ENCODE data around the gene GP5.

Gene GP5, protein sequence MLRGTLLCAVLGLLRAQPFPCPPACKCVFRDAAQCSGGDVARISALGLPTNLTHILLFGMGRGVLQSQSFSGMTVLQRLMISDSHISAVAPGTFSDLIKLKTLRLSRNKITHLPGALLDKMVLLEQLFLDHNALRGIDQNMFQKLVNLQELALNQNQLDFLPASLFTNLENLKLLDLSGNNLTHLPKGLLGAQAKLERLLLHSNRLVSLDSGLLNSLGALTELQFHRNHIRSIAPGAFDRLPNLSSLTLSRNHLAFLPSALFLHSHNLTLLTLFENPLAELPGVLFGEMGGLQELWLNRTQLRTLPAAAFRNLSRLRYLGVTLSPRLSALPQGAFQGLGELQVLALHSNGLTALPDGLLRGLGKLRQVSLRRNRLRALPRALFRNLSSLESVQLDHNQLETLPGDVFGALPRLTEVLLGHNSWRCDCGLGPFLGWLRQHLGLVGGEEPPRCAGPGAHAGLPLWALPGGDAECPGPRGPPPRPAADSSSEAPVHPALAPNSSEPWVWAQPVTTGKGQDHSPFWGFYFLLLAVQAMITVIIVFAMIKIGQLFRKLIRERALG

DNA sequence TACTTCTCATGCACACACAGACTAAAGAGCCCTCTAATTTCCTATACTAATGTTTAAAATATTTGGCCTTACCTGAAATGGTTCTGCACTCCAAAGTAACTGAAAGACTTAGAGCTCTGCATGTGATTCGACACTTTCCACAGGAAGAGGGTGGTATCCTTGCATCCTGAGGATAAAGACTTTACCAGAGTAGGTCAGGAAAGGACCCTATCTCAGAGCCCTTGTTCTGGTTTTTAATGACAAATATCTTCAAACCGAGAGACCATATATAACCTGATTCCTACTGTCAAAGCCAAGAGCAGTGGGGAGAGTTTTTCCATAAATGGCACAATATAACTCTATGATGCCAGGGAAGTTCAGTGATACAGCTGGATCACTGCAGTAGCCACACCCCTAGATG, at the start of gene GP5:
TSS of gene GP5 (minus strand) at position 101 of the 400 bp plus-strand sequence. CDS start 984 bp downstream, outside the sequence.
- no peak for DNase-seq

DNA sequence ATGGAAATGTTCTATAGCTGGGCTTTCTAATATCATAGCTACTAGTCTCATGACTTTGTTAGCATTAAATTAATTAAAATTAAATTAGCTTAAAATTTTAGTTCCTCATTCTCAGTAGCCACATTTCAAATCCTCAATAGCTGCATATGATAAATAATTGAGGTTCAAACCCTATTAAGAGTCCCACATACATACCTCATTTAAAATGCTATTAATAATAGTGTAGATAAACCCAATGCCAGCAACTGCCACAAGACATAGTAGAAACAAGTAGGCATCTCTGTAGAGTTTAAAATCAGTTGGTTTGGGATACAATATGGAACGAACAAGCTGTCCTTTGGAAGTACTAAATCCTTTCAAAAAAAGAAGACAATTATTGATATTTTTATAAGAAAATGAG, 48.6 kb upstream of the GP5 start:
- DNase-seq: no peak

DNA sequence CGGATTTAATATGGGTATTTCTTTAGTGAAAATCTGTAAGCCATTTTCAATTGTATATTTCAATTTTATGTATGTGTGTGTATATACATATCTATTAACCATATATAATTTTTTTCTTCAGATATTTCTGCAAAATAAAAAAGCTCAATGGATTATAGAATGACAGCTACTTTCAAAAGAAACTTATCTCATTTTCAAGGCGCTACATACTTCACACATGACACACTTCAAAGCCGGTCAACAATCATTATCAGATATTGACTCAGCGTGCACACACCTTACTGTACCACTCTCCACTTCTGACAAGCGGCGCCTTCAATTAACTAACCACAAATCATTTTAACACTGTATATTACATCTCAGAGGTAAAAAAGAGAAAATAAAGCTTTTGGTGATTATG, 48.1 kb upstream of the GP5 start:
- DNase-seq: no peak

DNA sequence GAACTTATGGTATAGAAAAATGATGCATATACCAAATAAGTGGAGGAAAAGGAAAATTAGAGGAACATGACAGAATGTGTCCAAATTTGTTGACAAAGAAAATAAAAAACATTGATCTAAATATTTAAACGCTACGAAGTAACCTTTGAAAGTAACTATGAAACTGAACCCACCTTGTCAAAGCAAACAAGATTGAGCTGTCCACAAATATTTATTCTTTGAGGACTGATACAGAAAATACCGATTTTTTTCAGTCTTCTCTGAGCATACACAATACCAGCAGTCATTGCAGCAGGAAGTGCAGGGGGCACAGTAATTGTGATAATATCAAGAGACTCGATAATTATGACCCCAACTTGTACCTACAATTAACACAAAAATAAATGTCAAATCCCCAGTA, 47.7 kb upstream of the GP5 start:
- DNase-seq: no peak

DNA sequence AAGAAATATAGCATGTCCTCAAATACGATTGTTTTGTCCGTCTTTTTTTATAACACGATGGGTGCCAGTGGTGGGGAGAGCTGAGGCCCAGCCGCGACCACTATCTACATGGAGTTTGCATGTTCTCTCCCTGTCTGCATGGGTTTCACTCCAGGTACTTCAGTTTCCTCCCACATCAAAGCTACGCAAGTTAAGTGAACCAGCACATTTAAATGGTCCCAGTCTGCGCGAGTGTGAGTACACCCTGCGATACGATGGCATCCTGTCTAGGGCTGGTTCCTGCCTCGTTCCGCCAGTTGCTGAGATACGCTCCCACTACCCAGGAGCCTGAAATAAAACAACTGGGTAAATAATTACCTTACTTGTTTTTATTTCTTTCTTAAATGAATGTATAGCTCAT, 47.1 kb upstream of the GP5 start:
- DNase-seq: no peak

DNA sequence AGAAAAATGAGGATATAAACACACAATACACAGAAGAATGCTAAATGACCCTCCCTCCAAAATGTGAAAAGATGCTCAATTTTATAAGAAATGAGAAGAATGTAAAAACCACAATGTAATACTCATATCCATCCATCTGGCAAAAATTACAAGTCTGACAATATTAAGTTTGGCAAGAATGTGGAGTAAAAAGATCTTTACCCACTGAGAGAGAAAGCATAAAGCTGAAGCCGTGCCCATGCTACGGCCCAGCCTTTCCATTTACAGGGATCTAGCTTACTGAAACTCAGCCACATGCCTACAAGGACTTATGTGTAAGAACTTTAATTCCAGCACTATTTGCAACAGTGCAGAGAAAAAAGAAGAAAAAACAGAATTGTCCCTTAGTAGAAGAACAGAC, 44.8 kb upstream of the GP5 start:
- DNase-seq: no peak

DNA sequence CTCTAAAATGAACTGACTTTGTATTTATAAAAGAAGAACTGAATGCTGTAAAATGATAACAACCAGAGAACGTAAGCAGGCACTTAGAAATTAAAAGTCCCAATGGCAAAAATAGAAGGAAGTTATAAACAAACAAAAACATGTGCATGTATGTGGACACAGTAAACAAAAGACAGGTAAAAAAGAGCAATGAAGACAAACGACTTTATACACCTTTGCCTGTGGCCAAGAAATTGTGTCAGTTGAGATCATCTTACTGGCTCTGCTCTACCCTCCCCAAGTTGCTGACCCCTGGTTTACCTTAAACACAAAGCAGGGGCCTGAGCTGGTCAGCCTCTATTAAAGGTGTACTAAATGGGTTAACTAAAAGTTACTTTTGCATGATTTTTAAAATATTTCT, 41.7 kb upstream of the GP5 start:
- no peak for DNase-seq

DNA sequence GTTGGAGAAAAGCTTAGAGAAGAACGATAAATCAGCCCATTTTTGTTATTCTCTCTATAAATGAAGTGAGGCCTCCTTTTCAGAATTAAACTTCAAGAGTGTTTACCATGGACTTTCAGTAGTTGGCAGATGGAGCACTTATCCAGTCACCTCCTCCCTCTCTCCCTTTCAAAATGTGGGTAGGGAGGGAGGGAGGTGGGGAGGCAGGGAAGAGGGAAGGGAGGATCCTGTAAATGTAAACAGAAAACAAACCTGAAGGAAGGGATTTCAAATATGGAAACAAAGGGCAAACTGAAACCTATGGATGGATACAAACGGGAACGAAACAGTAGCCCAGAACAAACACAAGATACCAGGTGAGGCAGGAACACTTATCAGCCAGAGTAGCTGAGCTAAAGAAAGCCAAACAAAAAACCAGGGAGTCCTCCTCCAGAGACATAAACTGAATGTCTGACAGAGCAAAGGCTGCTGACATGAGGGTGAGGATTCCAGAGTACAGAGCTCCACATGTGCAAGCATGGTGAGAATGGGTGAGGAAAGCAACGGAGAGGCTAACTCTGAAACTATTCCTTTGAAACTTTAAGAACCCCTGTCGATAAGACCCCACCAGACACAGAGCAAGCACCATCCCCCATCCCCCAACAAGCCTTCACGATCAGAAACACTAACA, 41.0 kb upstream of the GP5 start:
- peak; percentile 24 to 26 for DNase-seq

DNA sequence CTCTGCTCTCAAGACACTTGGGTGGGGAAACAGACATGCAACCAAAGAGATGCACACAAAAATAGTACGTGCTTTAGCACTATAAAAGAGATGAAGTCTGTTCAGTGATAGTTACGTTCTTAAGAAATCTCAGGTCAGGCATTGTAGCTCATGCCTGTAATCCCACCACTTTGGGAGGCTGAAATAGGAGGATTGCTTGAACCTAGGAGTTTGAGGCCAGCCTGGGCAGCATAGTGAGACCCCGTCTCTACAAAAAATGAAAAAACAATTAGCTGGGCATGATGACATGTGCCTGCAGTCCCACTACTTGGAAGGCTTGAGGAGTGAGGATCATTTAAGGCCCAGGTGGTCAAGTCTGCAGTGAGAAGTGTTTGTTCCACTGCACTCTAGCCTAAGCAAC, 35.4 kb upstream of the GP5 start:
- no peak for DNase-seq

DNA sequence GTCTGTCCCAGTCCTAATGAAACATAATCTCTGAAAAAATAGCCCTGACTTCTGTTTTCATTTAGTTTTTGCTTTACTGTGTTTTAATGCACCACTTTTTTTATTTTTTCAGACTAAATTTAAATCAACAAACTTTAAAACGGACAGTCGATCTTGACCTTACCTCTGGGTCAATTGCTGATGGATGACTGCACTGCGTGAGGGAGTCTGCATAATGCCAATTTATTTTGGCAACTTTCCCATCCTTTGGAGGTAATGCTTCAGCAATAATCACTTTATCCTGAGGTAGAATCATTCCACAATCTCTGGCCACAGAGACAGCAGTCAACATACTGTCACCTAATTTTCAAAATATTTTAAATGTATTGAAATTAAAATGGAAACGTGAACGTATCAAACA, 32.5 kb upstream of the GP5 start:
- DNase-seq: no peak

DNA sequence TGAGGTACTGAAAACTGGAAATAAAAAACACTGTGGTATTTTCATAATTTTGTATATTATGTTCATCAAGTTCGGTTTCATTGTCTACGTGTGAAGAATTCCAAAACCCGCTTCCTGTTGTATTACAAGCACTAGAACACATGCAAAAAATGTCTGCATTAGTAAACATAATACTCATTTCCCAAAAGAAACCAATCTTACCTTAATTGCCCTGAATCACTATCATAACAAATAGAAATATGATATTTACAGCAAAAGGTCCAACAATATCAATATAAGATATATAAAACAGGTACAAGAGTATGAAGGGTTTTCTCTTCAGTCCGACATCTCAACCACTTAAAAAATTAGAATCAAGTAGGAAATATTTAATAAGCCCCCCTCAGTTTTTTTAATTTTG, 26.3 kb upstream of the GP5 start:
- no peak for DNase-seq

DNA sequence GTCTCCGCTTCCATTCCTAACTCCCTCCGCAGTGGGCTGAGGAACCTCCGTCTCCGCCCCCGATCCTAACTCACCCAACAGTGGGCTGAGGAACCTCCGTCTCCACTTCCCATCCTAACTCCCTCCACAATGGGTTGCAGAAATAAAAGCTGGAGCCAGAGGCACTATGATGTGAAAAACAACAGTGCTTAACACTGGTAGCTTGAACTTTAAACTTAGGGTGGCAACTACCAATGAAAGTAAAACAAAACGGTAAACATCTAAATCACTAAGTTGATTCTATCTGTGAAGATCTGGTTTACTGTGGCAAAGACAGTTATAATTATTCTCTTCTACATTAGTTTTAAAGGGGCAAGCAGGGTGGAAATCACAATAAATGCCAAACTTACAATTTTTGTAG, 25.9 kb upstream of the GP5 start:
- DNase-seq: no peak

DNA sequence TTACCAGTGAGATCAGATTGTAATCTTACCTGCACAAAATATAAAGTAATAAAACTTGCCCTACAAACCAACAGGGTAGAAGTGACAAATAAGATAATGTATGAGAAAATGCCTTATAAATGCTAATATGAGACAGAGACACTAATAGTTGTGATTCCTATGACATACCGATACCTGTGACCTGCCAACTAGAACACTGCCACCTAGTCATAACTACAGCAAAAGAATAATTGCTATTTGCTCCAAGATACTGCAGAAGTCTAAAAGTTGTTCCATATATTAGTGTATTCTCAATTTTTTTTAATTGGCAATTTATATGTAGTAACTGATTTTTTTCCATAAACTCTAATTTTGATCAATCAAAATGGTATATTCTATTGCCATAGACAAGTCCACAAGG, 25.3 kb upstream of the GP5 start:
- no peak for DNase-seq

DNA sequence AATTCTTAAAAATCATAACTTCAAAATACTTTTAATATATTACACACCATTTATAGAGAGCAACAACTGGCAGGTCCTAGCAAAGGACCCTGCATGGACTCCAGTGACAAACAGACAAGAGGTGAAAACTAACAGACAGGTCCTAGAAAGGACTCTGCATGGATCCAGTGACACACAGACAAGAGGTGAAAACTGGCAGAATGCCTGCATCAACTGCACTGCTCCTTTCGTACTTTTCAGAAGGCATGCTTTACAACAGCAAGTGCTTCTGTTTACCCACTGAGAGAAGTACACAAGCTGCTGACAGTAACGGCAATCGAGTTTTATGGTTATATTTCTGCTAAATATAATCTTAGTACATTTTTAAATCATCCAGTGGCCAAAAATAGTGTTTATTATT, 24.3 kb upstream of the GP5 start:
- no peak for DNase-seq

DNA sequence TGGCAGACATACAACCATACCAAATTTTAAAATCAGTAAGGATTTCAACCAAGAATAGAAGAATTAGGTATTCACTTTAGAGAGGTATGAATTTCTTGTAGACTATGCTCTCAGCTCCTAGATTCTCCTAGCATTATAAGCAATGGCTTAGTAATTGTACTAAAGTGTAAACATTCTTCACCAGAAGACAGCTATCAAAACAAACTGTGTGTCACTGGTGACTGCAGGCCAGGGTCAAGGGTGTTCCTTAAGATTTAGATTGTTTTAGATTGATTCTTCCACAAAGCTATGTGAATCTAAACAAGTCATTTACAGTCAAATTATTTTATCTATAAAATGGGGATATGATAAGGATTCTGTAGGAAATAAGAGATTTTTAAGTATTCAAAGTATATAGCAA, 23.1 kb upstream of the GP5 start:
- no peak for DNase-seq

DNA sequence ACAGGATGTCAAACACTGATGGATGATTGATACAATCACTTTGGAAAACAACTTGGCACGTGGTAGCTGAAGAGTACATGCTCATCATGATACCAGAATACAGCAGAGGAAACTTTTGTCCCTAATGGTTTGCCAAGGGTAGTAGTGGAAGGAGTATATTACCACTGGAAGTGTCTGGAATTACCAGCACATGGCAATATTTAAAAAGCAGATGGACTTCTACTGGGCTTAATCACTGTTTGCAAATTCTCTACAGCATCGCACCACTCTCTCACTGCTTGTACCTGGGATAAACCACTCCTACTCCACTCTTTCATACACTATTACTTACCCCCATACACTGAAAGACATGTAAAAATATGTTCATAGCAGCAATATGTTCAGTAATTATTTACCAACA, 19.6 kb upstream of the GP5 start:
- no peak for DNase-seq

DNA sequence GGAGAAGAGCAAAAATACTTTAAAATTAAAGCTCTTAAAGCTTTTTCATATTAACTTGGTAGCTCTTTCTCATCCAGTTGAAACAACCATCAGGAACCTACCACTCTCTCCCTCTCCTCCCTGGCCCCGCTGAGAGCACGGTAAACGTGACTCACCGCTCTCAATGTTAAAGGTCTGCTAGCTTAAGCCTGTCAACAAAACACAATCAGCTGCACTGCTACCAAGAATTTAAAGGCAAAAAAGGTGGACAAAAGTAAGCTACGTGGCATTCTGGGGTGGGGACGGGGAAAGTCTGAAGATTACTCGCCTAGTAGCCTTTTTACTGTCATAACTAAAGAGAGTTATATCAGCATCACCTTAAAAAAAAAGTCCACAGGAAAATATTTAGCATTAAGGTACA, 8.4 kb upstream of the GP5 start:
- no peak for DNase-seq

DNA sequence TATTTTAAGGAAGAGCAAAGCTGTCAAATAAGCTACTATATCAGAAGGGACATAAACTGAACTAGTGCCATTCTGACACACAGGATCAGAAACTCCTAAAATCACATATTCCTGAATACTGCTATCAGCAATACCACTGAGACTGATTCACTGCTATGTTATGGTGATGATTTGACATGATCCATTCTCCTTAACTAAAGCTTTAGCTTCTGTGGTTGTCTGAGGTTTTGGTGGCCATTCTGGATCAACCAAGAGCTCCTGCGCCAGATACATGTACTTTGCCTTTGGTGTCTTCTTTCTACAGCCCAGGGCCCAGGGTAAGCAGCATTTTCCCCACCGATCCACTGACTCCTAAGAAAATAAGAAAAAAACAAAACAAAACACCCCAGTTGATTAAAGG, 6.7 kb upstream of the GP5 start:
- no peak for DNase-seq

DNA sequence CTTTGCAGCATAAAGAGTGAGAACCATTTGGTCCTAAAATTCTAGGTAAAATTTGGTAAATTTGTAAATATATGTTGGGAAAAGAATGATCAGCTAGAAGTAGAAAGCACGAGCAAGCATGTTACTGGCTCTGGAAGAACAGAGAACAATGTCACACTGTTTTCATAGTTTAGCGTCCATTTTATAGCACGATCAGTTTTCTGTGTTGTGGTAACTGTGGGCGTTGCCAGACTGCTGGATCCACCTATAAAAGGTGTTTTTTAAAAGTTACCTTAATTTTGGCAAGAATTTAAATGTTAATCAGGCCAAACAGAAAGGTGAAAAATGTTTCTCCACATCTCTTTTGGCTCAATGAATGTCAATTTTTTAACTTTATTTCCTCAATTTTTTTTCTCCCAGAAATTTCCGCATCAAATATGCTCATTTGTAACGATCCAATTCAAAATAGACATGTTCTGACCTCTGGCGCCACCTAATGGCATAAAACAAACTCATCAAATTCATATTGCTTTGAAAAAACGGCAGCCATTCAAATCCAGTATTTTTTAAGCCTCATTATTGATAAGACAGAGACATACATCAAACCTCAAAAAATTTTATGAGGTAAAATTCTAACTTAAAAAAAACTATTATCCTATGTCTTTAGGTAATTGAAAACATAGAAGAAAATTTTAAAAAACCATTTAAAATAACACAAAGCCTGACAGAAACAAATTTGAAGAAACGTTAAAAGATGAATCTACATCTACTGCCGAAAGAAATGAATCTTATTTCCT, 5.5 kb upstream of the GP5 start:
- DNase-seq: peak; percentile 13 to 27

DNA sequence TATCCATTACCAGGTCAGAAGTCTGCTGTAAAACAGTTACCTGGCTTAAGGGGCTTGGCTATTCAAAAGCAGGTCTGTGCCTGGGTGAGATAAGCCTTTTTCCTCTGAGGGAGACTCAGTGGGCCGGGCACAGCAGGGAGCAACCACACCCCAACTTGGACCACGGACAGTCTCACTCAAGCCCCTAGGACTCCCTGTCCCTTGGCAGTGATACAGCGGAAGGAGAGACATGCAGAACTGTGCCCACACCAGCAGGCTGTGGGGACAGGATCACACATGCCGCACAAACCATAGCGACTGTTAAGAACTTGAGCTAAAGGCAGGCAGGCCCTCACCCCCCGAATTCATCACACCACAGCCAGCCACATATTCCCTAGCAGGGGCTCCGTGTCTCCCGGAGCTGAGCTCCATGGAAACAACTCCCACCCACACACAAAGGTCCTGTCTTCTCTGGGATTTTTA, 2.8 kb upstream of the GP5 start:
- no peak for DNase-seq

DNA sequence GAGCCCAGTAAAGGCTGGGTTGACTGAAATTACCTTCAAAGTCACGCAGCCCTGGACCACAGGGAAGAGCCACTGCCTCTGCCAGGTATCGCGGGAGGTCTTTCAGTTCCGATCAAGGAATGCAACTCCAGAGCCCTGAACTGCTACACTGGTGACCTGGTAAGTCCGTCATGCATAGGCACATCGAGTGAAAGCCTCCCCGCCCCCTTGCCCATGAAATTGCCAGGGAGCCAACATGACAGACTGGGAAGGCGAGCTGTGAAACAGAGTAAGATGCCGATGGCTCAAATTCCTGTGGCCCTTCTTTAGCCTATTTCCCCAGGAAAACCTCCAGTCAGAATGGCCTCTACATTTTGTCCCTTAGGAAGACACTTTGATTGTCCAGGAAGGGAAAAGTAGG, 2.3 kb upstream of the GP5 start:
- DNase-seq: no peak

DNA sequence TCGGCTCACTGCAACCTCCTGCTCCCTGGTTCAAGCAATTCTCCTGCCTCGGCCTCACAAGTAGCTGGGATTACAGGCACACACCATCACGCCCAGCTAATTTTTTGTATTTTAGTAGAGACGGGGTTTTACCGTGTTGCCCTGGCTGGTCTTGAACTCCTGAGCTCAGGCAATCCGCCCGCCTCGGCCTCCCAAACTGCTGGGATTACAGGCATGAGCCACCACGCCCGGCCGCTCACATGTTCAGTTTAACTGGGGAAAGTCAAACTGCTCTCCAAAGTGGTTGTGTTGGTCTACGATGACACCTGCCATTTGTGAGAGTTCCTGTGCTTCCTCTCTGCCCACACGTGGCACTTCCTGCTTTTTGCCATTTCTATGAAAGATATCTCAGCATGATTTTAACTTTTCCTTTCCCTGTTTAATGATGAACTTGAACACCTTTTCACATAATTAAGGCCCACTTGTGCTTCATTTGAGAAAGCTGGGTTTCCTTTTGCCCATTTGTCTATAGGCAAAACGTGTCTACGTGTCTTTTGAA, 877 bp upstream of the GP5 start:
- no peak for DNase-seq

DNA sequence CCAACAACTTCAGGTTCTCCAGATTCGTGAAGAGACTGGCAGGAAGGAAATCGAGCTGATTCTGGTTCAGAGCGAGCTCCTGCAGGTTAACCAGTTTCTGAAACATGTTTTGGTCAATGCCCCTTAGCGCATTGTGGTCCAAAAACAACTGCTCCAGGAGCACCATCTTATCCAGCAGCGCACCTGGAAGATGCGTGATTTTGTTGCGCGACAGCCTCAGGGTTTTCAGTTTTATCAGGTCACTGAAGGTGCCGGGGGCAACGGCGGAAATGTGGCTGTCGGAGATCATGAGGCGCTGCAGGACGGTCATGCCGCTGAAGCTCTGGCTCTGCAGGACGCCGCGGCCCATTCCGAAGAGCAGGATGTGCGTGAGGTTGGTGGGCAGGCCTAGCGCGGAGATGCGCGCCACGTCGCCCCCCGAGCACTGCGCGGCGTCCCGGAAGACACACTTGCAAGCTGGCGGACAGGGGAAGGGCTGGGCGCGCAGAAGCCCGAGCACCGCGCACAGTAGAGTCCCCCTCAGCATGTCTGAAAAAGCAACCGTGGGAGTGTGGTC, 1.2 kb downstream of the GP5 start:
- DNase-seq: no peak

Data from NCI-H187 (cell line).